Neuronal stem cell (in vitro differentiated cells): ENCODE measurements around the gene TCTN3.

Experiments
- DNase-seq: peaks from one replicate; pipeline ENCODE4 v3.0.0-alpha.2; 2013; ENCODE audit warnings: low spot score
- H2AFZ ChIP-seq: one replicate; pipeline ENCODE4 v1.6.1; 2013; ENCODE audit warnings: mild to moderate bottlenecking, low read length, inconsistent platforms
- H2AK5ac ChIP-seq: 2 replicates; pipeline ENCODE4 v1.6.1; 2013; ENCODE audit warnings: low read depth, mild to moderate bottlenecking, inconsistent platforms, low read length, moderate library complexity, mixed read lengths
- H2BK120ac ChIP-seq: 2 replicates; pipeline ENCODE4 v1.6.1; 2013; ENCODE audit warnings: low read depth, mild to moderate bottlenecking, inconsistent platforms, low read length, moderate library complexity, mixed read lengths
- H2BK12ac ChIP-seq: one replicate; pipeline ENCODE4 v1.6.1; 2013; ENCODE audit warnings: low read length, inconsistent platforms
- H2BK15ac ChIP-seq: 2 replicates; pipeline ENCODE4 v1.6.1; 2013; ENCODE audit warnings: mild to moderate bottlenecking, low read length, inconsistent platforms, mixed read lengths
- H2BK5ac ChIP-seq: one replicate; pipeline ENCODE4 v1.6.1; 2013; ENCODE audit warnings: inconsistent platforms, mild to moderate bottlenecking, low read length, moderate library complexity
- H3K14ac ChIP-seq: one replicate; pipeline ENCODE4 v1.6.1; 2013; ENCODE audit warnings: low read length, inconsistent platforms
- H3K18ac ChIP-seq: 2 replicates; pipeline ENCODE4 v1.6.1; 2013; ENCODE audit warnings: low read length, inconsistent platforms
- H3K23ac ChIP-seq: 2 replicates; pipeline ENCODE4 v1.6.1; 2013; ENCODE audit warnings: low read depth, mild to moderate bottlenecking, mixed read lengths, low read length, inconsistent platforms; ENCODE audit not compliant: poor library complexity
- H3K27ac ChIP-seq: replicated peaks from 3 replicates; pipeline ENCODE4 v1.5.1; 2013; ENCODE audit warnings: low read length, inconsistent platforms
- H3K27me3 ChIP-seq, 3 experiments: 2 replicates each; pipeline ENCODE4 v1.6.1; 2013; ENCODE audit warnings: low read length in 3 of 3, mild to moderate bottlenecking in 2 of 3, inconsistent platforms in 1 of 3, low read depth in 1 of 3, mixed read lengths in 1 of 3, moderate library complexity in 1 of 3; ENCODE audit not compliant: control insufficient read depth in 3 of 3, insufficient read depth in 3 of 3
- H3K36me3 ChIP-seq, 2 donors: replicated peaks in 1 of 2; 2 replicates each; pipeline ENCODE4 v1.6.1; 2013; ENCODE audit warnings: low read length in 2 of 2; ENCODE audit not compliant: control insufficient read depth in 2 of 2, insufficient read depth in 2 of 2
- H3K4ac ChIP-seq: 2 replicates; pipeline ENCODE4 v1.6.1; 2013; ENCODE audit warnings: inconsistent platforms, mild to moderate bottlenecking, low read length, moderate library complexity
- H3K4me1 ChIP-seq, 2 donors: 1 replicate in 1 of 2; 2 replicates in 1 of 2; pipeline ENCODE4 v1.6.1; 2013; ENCODE audit warnings: low read length in 2 of 2, low read depth in 1 of 2; ENCODE audit not compliant: control insufficient read depth in 2 of 2, insufficient read depth in 1 of 2
- H3K4me2 ChIP-seq: one replicate; pipeline ENCODE4 v1.6.1; 2013; ENCODE audit warnings: mild to moderate bottlenecking, low read length, inconsistent platforms; ENCODE audit not compliant: insufficient read depth, poor library complexity, severe bottlenecking
- H3K4me3 ChIP-seq, 2 donors: 2 replicates each; pipeline ENCODE4 v1.5.1; 2013; ENCODE audit warnings: low read length in 2 of 2, mild to moderate bottlenecking in 2 of 2, inconsistent platforms in 1 of 2, moderate library complexity in 1 of 2
- H3K79me1 ChIP-seq: one replicate; pipeline ENCODE4 v1.6.1; 2013; ENCODE audit warnings: low read depth, mild to moderate bottlenecking, inconsistent platforms, low read length, moderate library complexity
- H3K9ac ChIP-seq: one replicate; pipeline ENCODE4 v1.6.1; 2013; ENCODE audit warnings: mild to moderate bottlenecking, low read depth, low read length, inconsistent platforms; ENCODE audit not compliant: poor library complexity
- H3K9me3 ChIP-seq, 2 donors: replicated peaks in 1 of 2; 2 replicates each; pipeline versions ENCODE3 to v1.6.1; 2013; ENCODE audit warnings: low read length in 2 of 2, mild to moderate bottlenecking in 2 of 2, inconsistent platforms in 1 of 2, low read depth in 1 of 2, mixed read lengths in 1 of 2, moderate library complexity in 1 of 2; ENCODE audit not compliant: control insufficient read depth in 2 of 2, insufficient read depth in 1 of 2
- H4K8ac ChIP-seq: one replicate; pipeline ENCODE4 v1.6.1; 2013; ENCODE audit warnings: low read depth, mild to moderate bottlenecking, inconsistent platforms, low read length, moderate library complexity
- H4K91ac ChIP-seq: one replicate; pipeline ENCODE4 v1.6.1; 2013; ENCODE audit warnings: low read length, low read depth, mild to moderate bottlenecking, inconsistent platforms; ENCODE audit not compliant: poor library complexity
- WGBS, 2 donors: extraction: QIAGEN DNeasy Blood & Tissue Kit; methylation state at CpG; one replicate each; pipeline ENCODE4 v1.1.7; 2013; ENCODE audit warnings: missing lambda C conversion rate in 2 of 2, mixed read lengths in 1 of 2; ENCODE audit not compliant: insufficient read length in 2 of 2, insufficient replicate concordance in 1 of 2; ENCODE audit errors: extremely low coverage in 2 of 2; 5-methylcytosine and 5-hydroxymethylcytosine counted together

TCTN3 gene

GRCh38 chr10:95691281-95691680 is 2.4 kb downstream of the TCTN3 start:
- Histone ChIP-seq H3K27ac (no peak overlapping the region), H3K4me1 (peaks cover 0 to 3% of the 10 kb centered on the region in 2 donors), H2BK15ac (no peak overlapping the region), H3K23ac (no peak overlapping the region), H3K36me3 (peaks cover 18 to 57% of the 10 kb centered on the region in 2 donors), H3K4me2 (no peak overlapping the region), H2AK5ac (no peak overlapping the region), H3K79me1 (peaks cover 2% of the 10 kb centered on the region), H4K91ac (no peak overlapping the region), H3K27me3 (no peaks in the 10 kb centered on the region), H2BK120ac (no peak overlapping the region), H3K18ac (no peak overlapping the region), H3K4ac (no peak overlapping the region), H3K9ac (no peak overlapping the region), H4K8ac (no peak overlapping the region), H2BK12ac (no peak overlapping the region), H3K14ac (no peak overlapping the region), H2BK5ac (no peak overlapping the region), H2AFZ (no peak overlapping the region), H3K9me3 (no peaks in the 10 kb centered on the region), H3K4me3 (no peak overlapping the region)
- no CpG with 5 or more reads among the region's 2 CpGs for WGBS, 2 donors
- no peak for DNase-seq

- Histone ChIP-seq H3K36me3 (peaks cover 26 to 84% of the 10 kb centered on the region in 2 donors), H4K8ac (no peak overlapping the region), H2AFZ (no peak overlapping the region), H3K4me1 (peaks cover 0 to 3% of the 10 kb centered on the region in 2 donors), H3K18ac (no peak overlapping the region), H3K4me3 (no peak overlapping the region), H3K27ac (no peak overlapping the region), H3K27me3 (no peaks in the 10 kb centered on the region), H3K4me2 (no peak overlapping the region), H4K91ac (no peak overlapping the region), H3K79me1 (peaks cover 2% of the 10 kb centered on the region), H2BK120ac (no peak overlapping the region), H3K9me3 (no peaks in the 10 kb centered on the region), H2AK5ac (no peak overlapping the region), H3K9ac (no peak overlapping the region), H3K14ac (no peak overlapping the region), H3K23ac (no peak overlapping the region), H2BK15ac (no peak overlapping the region), H2BK12ac (no peak overlapping the region), H2BK5ac (no peak overlapping the region), H3K4ac (no peak overlapping the region)
- no CpG with 5 or more reads among the region's 2 CpGs for WGBS, 2 donors
- DNase-seq = no peak
These were observed 5.1 kb downstream of the TCTN3 start for GRCh38 chr10:95688648-95689047.

- Histone ChIP-seq H2BK5ac (no peak overlapping the region), H3K36me3 (peaks cover 31 to 90% of the 10 kb centered on the region in 2 donors), H3K79me1 (no peaks in the 10 kb centered on the region), H2BK15ac (no peak overlapping the region), H4K91ac (no peak overlapping the region), H4K8ac (no peak overlapping the region), H2AK5ac (no peak overlapping the region), H3K4me3 (no peak overlapping the region), H3K27ac (no peak overlapping the region), H3K14ac (no peak overlapping the region), H3K9me3 (no peaks in the 10 kb centered on the region), H3K4ac (no peak overlapping the region), H2BK12ac (no peak overlapping the region), H3K23ac (no peak overlapping the region), H3K18ac (no peak overlapping the region), H2AFZ (no peak overlapping the region), H2BK120ac (no peak overlapping the region), H3K4me2 (no peak overlapping the region), H3K4me1 (no peaks in the 10 kb centered on the region), H3K9ac (no peak overlapping the region), H3K27me3 (no peaks in the 10 kb centered on the region)
- no peak for DNase-seq
These were observed 9.8 kb downstream of the TCTN3 start for GRCh38 chr10:95683966-95684365.

- no peak overlapping the region for H2BK120ac ChIP-seq
- no peak overlapping the region for H2BK12ac ChIP-seq
- H3K18ac ChIP-seq = no peak overlapping the region
- no peak overlapping the region for H2AFZ ChIP-seq
- no peak overlapping the region for H3K4me3 ChIP-seq
- no peak overlapping the region for H2BK15ac ChIP-seq
- H4K91ac ChIP-seq = no peak overlapping the region
- H2AK5ac ChIP-seq = no peak overlapping the region
- no peak overlapping the region for H3K23ac ChIP-seq
- H3K79me1 ChIP-seq = no peaks in the 10 kb centered on the region
- H3K14ac ChIP-seq = no peak overlapping the region
- H3K4me1 ChIP-seq = no peaks in the 10 kb centered on the region
- no peak for DNase-seq
- no peak overlapping the region for H3K9ac ChIP-seq
- H3K27ac ChIP-seq = no peak overlapping the region
- H3K36me3 ChIP-seq = peaks cover 3 to 94% of the 10 kb centered on the region in 2 donors
- no peaks in the 10 kb centered on the region for H3K9me3 ChIP-seq
- no peaks in the 10 kb centered on the region for H3K27me3 ChIP-seq
- no peak overlapping the region for H4K8ac ChIP-seq
- no peak overlapping the region for H3K4ac ChIP-seq
- H3K4me2 ChIP-seq = no peak overlapping the region
- WGBS, 2 donors = no CpG with 5 or more reads among the region's 1 CpG
- H2BK5ac ChIP-seq = no peak overlapping the region
These were observed 18.2 kb downstream of the TCTN3 start for GRCh38 chr10:95675403-95676116.
